Measurements from ENCODE around the gene MAPKBP1. TPM values are rescaled to one million over a fixed set of nuclear protein-coding genes. Genes with fewer than 3 reads are reported as not detected.

The MAPKBP1 gene
- total RNA-seq, 1 experiment from 2014 or later, result 16.2 TPM

DNA sequence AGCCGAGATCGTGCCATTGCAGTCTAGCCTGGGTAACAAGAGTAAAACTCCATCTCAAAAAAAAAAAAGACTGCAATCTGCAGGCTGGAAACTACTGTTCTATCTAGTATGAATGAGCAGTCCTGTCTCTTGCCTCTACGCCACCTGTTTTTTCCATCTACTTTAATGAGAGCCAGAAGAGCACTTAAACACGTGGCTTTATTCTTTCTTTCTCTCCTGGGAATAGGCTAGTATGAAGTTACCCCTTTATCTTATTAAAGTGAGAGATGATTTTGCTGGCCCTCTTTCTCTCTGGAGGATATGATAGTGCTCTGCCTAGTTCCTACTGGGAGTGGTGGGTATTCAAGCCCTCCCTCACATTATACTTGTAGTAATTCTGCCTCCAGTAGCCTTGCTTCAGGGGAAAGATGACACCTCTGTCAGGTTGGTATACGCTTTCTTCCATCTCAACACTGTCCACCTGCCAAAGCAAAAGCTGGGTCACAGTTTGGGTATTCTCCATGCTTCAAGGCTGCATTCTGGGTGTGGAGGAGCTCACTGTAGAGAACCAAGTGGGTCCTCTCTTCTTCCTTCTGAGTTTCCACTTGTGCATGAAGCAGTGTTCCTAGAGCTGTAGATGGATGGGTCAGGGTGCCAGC is 17.8 kb downstream of the MAPKBP1 start:
- Mint-ChIP-seq H3K27me3 (ENCODE audit: insufficient read depth, unreplicated experiment) (no peaks in the 10 kb centered on the region), H3K4me1 (ENCODE audit: low read depth, unreplicated experiment) (peaks cover 31% of the 10 kb centered on the region), H3K36me3 (ENCODE audit: insufficient read depth, unreplicated experiment) (peaks cover 5% of the 10 kb centered on the region), H3K27ac (ENCODE audit: unreplicated experiment) (peak overlapping the region; percentile 39), H3K4me3 (ENCODE audit: unreplicated experiment) (no peak overlapping the region), H3K9me3 (ENCODE audit: unreplicated experiment) (no peaks in the 10 kb centered on the region)
- TF ChIP-seq, protein P1, sequence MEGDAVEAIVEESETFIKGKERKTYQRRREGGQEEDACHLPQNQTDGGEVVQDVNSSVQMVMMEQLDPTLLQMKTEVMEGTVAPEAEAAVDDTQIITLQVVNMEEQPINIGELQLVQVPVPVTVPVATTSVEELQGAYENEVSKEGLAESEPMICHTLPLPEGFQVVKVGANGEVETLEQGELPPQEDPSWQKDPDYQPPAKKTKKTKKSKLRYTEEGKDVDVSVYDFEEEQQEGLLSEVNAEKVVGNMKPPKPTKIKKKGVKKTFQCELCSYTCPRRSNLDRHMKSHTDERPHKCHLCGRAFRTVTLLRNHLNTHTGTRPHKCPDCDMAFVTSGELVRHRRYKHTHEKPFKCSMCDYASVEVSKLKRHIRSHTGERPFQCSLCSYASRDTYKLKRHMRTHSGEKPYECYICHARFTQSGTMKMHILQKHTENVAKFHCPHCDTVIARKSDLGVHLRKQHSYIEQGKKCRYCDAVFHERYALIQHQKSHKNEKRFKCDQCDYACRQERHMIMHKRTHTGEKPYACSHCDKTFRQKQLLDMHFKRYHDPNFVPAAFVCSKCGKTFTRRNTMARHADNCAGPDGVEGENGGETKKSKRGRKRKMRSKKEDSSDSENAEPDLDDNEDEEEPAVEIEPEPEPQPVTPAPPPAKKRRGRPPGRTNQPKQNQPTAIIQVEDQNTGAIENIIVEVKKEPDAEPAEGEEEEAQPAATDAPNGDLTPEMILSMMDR (IDR thresholded peaks at IDR 0.05; ENCODE audit: insufficient read depth in 1 of 2, low read depth in 1 of 2, low read length in 1 of 2, severe bottlenecking in 1 of 2, unreplicated experiment in 1 of 2), result no peak
- no peak for DNase-seq
- CTCF ChIA-PET, result no interaction called here
- H3K4me3 ChIP-seq (ENCODE audit: low read depth, low read length), result no peak overlapping the region
- H3K36me3 ChIP-seq (ENCODE audit: control insufficient read depth, insufficient read depth, low read length), result no peaks in the 10 kb centered on the region
- no peaks in the 10 kb centered on the region for H3K9me3 ChIP-seq
- H3K4me1 ChIP-seq, result peaks cover 38% of the 10 kb centered on the region
- H3K27me3 ChIP-seq (replicated peaks; ENCODE audit: control insufficient read depth, insufficient read depth, low read length), result no peaks in the 10 kb centered on the region
- POLR2A ChIA-PET, result interaction anchor here (0.7 kb wide), 1 partner anchor 51 kb away, joined by 3 read pairs; no protein-coding TSS in a partner anchor
- intact Hi-C loops (cut with micrococcal nuclease; ENCODE audit: unreplicated experiment), result no loop called here
- no TSS peak for BruUV-seq (replicated peaks)

DNA sequence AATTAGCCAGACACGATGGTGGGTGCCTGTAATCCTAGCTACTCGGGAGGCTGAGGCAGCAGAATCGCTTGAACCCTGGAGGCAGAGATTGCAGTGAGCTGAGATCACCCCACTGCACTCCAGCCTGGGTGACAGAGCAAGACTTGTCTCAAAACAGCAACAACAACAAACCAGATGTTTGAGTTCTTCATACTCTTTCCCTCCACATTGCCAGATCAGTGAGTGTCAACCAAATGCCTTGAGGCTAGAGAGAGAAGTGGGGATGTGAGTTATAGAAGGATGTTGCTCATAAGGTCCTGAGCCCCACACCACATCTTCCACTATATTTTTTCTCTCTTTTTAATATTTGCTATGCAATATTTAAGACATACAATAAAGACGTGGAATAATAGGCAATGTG is 19.8 kb downstream of the MAPKBP1 start:
- H3K36me3 ChIP-seq (ENCODE audit: control insufficient read depth, insufficient read depth, low read length), result no peaks in the 10 kb centered on the region
- BruUV-seq (replicated peaks), result no TSS peak
- H3K4me3 Mint-ChIP-seq (ENCODE audit: unreplicated experiment), result no peak overlapping the region
- peaks cover 40% of the 10 kb centered on the region for H3K4me1 ChIP-seq
- peaks cover 5% of the 10 kb centered on the region for H3K36me3 Mint-ChIP-seq (ENCODE audit: insufficient read depth, unreplicated experiment)
- no peaks in the 10 kb centered on the region for H3K9me3 Mint-ChIP-seq (ENCODE audit: unreplicated experiment)
- peaks cover 26% of the 10 kb centered on the region for H3K4me1 Mint-ChIP-seq (ENCODE audit: low read depth, unreplicated experiment)
- ChIA-PET POLR2A (no interaction called here), CTCF (interaction anchor here (1.1 kb wide), 1 partner anchor 20 kb away, joined by 4 read pairs; the partner anchor contains the start of gene MAPKBP1)
- H3K9me3 ChIP-seq, result no peaks in the 10 kb centered on the region
- H3K27me3 Mint-ChIP-seq (ENCODE audit: insufficient read depth, unreplicated experiment), result no peaks in the 10 kb centered on the region
- H3K4me3 ChIP-seq (ENCODE audit: low read depth, low read length), result no peak overlapping the region
- no peak for DNase-seq
- TF ChIP-seq, protein P1 (IDR thresholded peaks at IDR 0.05; ENCODE audit: insufficient read depth in 1 of 2, low read depth in 1 of 2, low read length in 1 of 2, severe bottlenecking in 1 of 2, unreplicated experiment in 1 of 2), result no peak
- no peak overlapping the region for H3K27ac Mint-ChIP-seq (ENCODE audit: unreplicated experiment)
- intact Hi-C loops (cut with micrococcal nuclease; ENCODE audit: unreplicated experiment), result no loop called here
- no peaks in the 10 kb centered on the region for H3K27me3 ChIP-seq (replicated peaks; ENCODE audit: control insufficient read depth, insufficient read depth, low read length)

- H3K4me3 ChIP-seq (ENCODE audit: low read depth, low read length), result no peak overlapping the region
Observed at GRCh38 chr15:41795996-41796856, 21.9 kb downstream of the MAPKBP1 start.

More at GRCh38 chr15:41795996-41796856, 21.9 kb downstream of the MAPKBP1 start:
- H3K36me3 ChIP-seq (ENCODE audit: control insufficient read depth, insufficient read depth, low read length), result no peaks in the 10 kb centered on the region
- POLR2A ChIA-PET, result interaction anchor here (0.8 kb wide), 1 partner anchor 22 kb away, joined by 3 read pairs; the partner anchor contains the start of gene MAPKBP1
- intact Hi-C loops (cut with micrococcal nuclease; ENCODE audit: unreplicated experiment), result no loop called here
- no TSS peak for BruUV-seq (replicated peaks)
- Mint-ChIP-seq H3K27me3 (ENCODE audit: insufficient read depth, unreplicated experiment) (no peaks in the 10 kb centered on the region), H3K27ac (ENCODE audit: unreplicated experiment) (no peak overlapping the region), H3K4me3 (ENCODE audit: unreplicated experiment) (no peak overlapping the region), H3K9me3 (ENCODE audit: unreplicated experiment) (no peaks in the 10 kb centered on the region), H3K36me3 (ENCODE audit: insufficient read depth, unreplicated experiment) (peaks cover 15% of the 10 kb centered on the region), H3K4me1 (ENCODE audit: low read depth, unreplicated experiment) (peaks cover 13% of the 10 kb centered on the region)
- H3K9me3 ChIP-seq, result no peaks in the 10 kb centered on the region
- TF ChIP-seq, protein P1 (IDR thresholded peaks at IDR 0.05; ENCODE audit: insufficient read depth in 1 of 2, low read depth in 1 of 2, low read length in 1 of 2, severe bottlenecking in 1 of 2, unreplicated experiment in 1 of 2), result no peak
- H3K27me3 ChIP-seq (replicated peaks; ENCODE audit: control insufficient read depth, insufficient read depth, low read length), result no peaks in the 10 kb centered on the region
- CTCF ChIA-PET, result no interaction called here
- peaks cover 25% of the 10 kb centered on the region for H3K4me1 ChIP-seq
- no peak for DNase-seq
